Measurements from ENCODE around the gene THADA.

DNA sequence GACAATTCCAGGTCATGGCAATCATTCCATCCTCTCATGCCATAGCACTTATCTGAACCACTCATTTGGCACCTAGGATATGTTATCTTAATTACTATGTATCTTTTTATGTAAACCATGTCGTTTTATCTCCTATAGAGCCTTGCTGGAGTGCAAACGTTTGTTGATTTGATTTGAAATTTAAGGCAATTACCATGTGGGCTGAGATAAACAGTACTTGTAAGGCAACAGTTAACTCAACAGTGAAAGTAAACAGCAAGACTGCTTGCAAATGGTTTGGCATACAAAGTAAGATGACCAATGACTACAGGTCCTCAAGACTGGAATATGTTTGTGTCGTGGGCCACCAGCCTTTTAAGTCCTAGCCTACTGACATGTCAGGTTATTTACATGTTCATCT lies 235.7 kb downstream of the THADA start:
- TF ChIP-seq, protein P1, sequence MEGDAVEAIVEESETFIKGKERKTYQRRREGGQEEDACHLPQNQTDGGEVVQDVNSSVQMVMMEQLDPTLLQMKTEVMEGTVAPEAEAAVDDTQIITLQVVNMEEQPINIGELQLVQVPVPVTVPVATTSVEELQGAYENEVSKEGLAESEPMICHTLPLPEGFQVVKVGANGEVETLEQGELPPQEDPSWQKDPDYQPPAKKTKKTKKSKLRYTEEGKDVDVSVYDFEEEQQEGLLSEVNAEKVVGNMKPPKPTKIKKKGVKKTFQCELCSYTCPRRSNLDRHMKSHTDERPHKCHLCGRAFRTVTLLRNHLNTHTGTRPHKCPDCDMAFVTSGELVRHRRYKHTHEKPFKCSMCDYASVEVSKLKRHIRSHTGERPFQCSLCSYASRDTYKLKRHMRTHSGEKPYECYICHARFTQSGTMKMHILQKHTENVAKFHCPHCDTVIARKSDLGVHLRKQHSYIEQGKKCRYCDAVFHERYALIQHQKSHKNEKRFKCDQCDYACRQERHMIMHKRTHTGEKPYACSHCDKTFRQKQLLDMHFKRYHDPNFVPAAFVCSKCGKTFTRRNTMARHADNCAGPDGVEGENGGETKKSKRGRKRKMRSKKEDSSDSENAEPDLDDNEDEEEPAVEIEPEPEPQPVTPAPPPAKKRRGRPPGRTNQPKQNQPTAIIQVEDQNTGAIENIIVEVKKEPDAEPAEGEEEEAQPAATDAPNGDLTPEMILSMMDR (conservative IDR thresholded peaks at IDR 0.05 in 1 of 2, IDR thresholded peaks at IDR 0.05 in 1 of 2; ENCODE audit: low read depth in 1 of 2, low read length in 2 of 2), result no peak
- TF ChIP-seq EZH2 (IDR thresholded peaks at IDR 0.05; ENCODE audit: low read length, missing control alignments), result no peak
